ENCODE measurements around the gene SLC22A31.

The SLC22A31 gene

DNA sequence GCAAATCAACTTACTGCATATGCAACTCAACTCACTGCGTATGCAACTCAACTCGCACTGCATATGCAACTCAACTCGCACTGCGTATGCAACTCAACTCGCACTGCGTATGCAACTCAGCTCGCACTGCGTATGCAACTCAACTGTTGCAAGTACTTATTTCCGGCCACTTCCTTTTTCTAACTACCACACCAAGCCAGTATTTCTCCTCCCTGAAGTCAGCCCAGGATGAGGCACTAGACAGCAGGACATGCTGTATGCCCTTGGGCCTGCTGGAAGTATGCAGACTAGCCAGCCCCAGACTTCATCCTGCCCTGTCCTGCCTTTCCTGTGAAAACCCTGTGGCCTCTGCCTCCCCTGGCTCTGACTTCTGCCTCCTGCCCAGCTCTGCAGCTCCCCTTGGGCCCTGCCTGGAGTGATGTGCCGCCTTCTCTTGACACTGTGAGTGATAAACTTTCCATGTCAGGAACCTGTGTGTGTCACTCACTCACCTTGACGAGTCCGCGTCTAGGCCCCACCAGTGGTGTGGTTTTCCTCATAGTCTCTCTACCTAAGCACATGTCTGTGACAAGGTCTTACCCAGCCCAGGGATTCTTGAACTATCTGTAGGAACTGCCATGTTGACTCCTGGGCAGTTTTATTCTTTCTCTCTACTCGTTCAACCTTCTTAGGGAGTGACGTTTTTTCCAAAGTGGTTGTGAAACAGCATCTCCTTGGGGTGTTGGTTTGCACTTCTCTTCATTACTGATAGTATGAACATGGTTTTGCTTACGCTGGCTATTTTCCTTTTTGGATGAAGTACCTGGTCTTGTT is 33.5 kb upstream of the SLC22A31 start:
- Histone ChIP-seq H3K27me3 (replicated peaks; ENCODE audit: insufficient read depth, low read length) (no peaks in the 10 kb centered on the region), H3K4me3 (ENCODE audit: low read length) (no peak overlapping the region), H3K36me3 (replicated peaks; ENCODE audit: insufficient read depth, low read length) (no peaks in the 10 kb centered on the region), H3K4me2 (ENCODE audit: low read depth, low read length) (no peak overlapping the region), H3K9me3 (replicated peaks; ENCODE audit: insufficient read depth, low read length) (no peaks in the 10 kb centered on the region), H4K20me1 (ENCODE audit: insufficient read depth, low read length) (no peaks in the 10 kb centered on the region), H3K79me2 (ENCODE audit: low read length) (no peaks in the 10 kb centered on the region), H2AFZ (ENCODE audit: low read length) (no peak overlapping the region), H3K27ac (ENCODE audit: low read length) (no peak overlapping the region), H3K9ac (ENCODE audit: low read length) (no peak overlapping the region), H3K9me2 (replicated peaks; ENCODE audit: insufficient read depth, low read length) (no peaks in the 10 kb centered on the region), H3F3A (ENCODE audit: insufficient read depth, low read length) (no peaks in the 10 kb centered on the region), H3K4me1 (ENCODE audit: low read length) (no peaks in the 10 kb centered on the region)
- DNase-seq: no peak
- TF ChIP-seq, protein P1, sequence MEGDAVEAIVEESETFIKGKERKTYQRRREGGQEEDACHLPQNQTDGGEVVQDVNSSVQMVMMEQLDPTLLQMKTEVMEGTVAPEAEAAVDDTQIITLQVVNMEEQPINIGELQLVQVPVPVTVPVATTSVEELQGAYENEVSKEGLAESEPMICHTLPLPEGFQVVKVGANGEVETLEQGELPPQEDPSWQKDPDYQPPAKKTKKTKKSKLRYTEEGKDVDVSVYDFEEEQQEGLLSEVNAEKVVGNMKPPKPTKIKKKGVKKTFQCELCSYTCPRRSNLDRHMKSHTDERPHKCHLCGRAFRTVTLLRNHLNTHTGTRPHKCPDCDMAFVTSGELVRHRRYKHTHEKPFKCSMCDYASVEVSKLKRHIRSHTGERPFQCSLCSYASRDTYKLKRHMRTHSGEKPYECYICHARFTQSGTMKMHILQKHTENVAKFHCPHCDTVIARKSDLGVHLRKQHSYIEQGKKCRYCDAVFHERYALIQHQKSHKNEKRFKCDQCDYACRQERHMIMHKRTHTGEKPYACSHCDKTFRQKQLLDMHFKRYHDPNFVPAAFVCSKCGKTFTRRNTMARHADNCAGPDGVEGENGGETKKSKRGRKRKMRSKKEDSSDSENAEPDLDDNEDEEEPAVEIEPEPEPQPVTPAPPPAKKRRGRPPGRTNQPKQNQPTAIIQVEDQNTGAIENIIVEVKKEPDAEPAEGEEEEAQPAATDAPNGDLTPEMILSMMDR (IDR thresholded peaks at IDR 0.05; ENCODE audit: low read length): no peak
- no peak for TF ChIP-seq EZH2 (optimal IDR thresholded peaks at IDR 0.05; ENCODE audit: low read depth, low read length)
- no peak for TF ChIP-seq EZH2phosphoT487 (IDR thresholded peaks at IDR 0.05; ENCODE audit: low read length)

DNA sequence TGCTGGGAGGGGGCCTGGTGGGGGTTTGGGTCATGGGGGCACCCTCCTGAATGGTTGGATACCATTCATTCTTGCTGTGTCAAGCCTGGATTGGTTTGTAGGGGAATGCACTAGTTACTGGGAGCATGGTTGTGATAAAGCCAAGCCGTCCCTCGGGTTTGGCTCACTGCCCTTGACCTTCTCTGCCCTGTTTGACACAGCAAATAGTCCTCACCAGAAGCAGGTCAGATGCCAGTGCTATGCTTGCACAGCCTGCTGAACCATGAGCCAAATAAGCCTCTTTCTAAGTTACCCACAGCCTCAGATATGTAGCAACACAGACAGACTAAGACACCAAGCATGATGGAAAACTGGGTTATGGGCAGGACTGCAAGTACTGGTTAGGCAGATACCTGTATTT is 31.8 kb upstream of the SLC22A31 start:
- H3K27me3 ChIP-seq (replicated peaks; ENCODE audit: insufficient read depth, low read length): no peaks in the 10 kb centered on the region
- H2AFZ ChIP-seq (ENCODE audit: low read length): no peak overlapping the region
- no peak overlapping the region for H3K27ac ChIP-seq (ENCODE audit: low read length)
- no peaks in the 10 kb centered on the region for H3K9me3 ChIP-seq (replicated peaks; ENCODE audit: insufficient read depth, low read length)
- H3K79me2 ChIP-seq (ENCODE audit: low read length): no peaks in the 10 kb centered on the region
- no peak overlapping the region for H3K4me2 ChIP-seq (ENCODE audit: low read depth, low read length)
- no peaks in the 10 kb centered on the region for H3K36me3 ChIP-seq (replicated peaks; ENCODE audit: insufficient read depth, low read length)
- H3K4me1 ChIP-seq (ENCODE audit: low read length): no peaks in the 10 kb centered on the region
- H3K9me2 ChIP-seq (replicated peaks; ENCODE audit: insufficient read depth, low read length): no peaks in the 10 kb centered on the region
- H4K20me1 ChIP-seq (ENCODE audit: insufficient read depth, low read length): no peaks in the 10 kb centered on the region
- DNase-seq: no peak
- no peak overlapping the region for H3K9ac ChIP-seq (ENCODE audit: low read length)
- no peaks in the 10 kb centered on the region for H3F3A ChIP-seq (ENCODE audit: insufficient read depth, low read length)
- H3K4me3 ChIP-seq (ENCODE audit: low read length): no peak overlapping the region
- TF ChIP-seq, protein P1 (IDR thresholded peaks at IDR 0.05; ENCODE audit: low read length): no peak
- no peak for TF ChIP-seq EZH2phosphoT487 (IDR thresholded peaks at IDR 0.05; ENCODE audit: low read length)
- TF ChIP-seq EZH2 (optimal IDR thresholded peaks at IDR 0.05; ENCODE audit: low read depth, low read length): no peak

GRCh38 chr16:89230255-89230654 is 29.9 kb upstream of the SLC22A31 start:
- no peak overlapping the region for H3K4me3 ChIP-seq (ENCODE audit: low read length)
- no peaks in the 10 kb centered on the region for H3K27me3 ChIP-seq (replicated peaks; ENCODE audit: insufficient read depth, low read length)
- DNase-seq: no peak
- no peaks in the 10 kb centered on the region for H3F3A ChIP-seq (ENCODE audit: insufficient read depth, low read length)
- no peak for TF ChIP-seq EZH2 (optimal IDR thresholded peaks at IDR 0.05; ENCODE audit: low read depth, low read length)
- no peak for TF ChIP-seq EZH2phosphoT487 (IDR thresholded peaks at IDR 0.05; ENCODE audit: low read length)
- TF ChIP-seq, protein P1 (IDR thresholded peaks at IDR 0.05; ENCODE audit: low read length): no peak
- no peak overlapping the region for H3K27ac ChIP-seq (ENCODE audit: low read length)
- no peak overlapping the region for H3K4me2 ChIP-seq (ENCODE audit: low read depth, low read length)
- no peaks in the 10 kb centered on the region for H3K79me2 ChIP-seq (ENCODE audit: low read length)
- no peak overlapping the region for H2AFZ ChIP-seq (ENCODE audit: low read length)
- H4K20me1 ChIP-seq (ENCODE audit: insufficient read depth, low read length): no peaks in the 10 kb centered on the region
- H3K9me3 ChIP-seq (replicated peaks; ENCODE audit: insufficient read depth, low read length): no peaks in the 10 kb centered on the region
- no peaks in the 10 kb centered on the region for H3K4me1 ChIP-seq (ENCODE audit: low read length)
- no peaks in the 10 kb centered on the region for H3K36me3 ChIP-seq (replicated peaks; ENCODE audit: insufficient read depth, low read length)
- H3K9ac ChIP-seq (ENCODE audit: low read length): no peak overlapping the region
- no peaks in the 10 kb centered on the region for H3K9me2 ChIP-seq (replicated peaks; ENCODE audit: insufficient read depth, low read length)

Measured in MM.1S (cell line).